OCI-LY7 (cell line): Measurements from ENCODE around the gene SLC2A2. TPM values are rescaled to one million over a fixed set of nuclear protein-coding genes. Genes with fewer than 3 reads are reported as not detected.

Experiments
- BruUV-seq: library from RNA; stranded (reverse); fragments of 400-500 nt; replicated peaks from 2 replicates; lab custom pipeline; 2021; lab: Mats Ljungman, UMichigan
- CTCF ChIA-PET: fragments of 300-600 bp; sonication (Branson Sonifier 250); formaldehyde crosslinking; loops from one replicate; lab custom pipeline; 2022; ENCODE audit warnings: antibody characterized with exemption; ENCODE audit not compliant: unreplicated experiment; lab: Charles Lee
- POLR2A ChIA-PET: fragments of 300-600 bp; sonication (Branson Sonifier 250); formaldehyde crosslinking; loops from one replicate; lab custom pipeline; 2022; ENCODE audit warnings: antibody characterized with exemption; lab: Charles Lee
- DNase-seq: peaks from one replicate; pipeline ENCODE4 v3.0.0-alpha.2; 2015; ENCODE audit warnings: low spot score
- H2AFZ ChIP-seq: fragments of 200-600 bp; sonication (generic), shearing (Covaris generic); 2 replicates; pipeline ENCODE4 v1.6.1; 2014; ENCODE audit warnings: mild to moderate bottlenecking, antibody characterized with exemption, low read length, moderate library complexity
- H3K27ac ChIP-seq: fragments of 200-600 bp; sonication (generic); 2 replicates; pipeline ENCODE4 v1.5.1; 2014; ENCODE audit warnings: mixed run types, low read depth, mild to moderate bottlenecking, moderate library complexity, low read length, inconsistent platforms; ENCODE audit not compliant: poor library complexity, severe bottlenecking
- H3K36me3 ChIP-seq: fragments of 200-600 bp; sonication (generic); 2 replicates; pipeline ENCODE4 v1.6.1; 2014; ENCODE audit warnings: mild to moderate bottlenecking, antibody characterized with exemption, low read length, moderate library complexity, mixed read lengths; ENCODE audit not compliant: insufficient read depth
- H3K4me1 ChIP-seq: fragments of 200-600 bp; sonication (generic); 2 replicates; pipeline ENCODE4 v1.5.1; 2014; ENCODE audit warnings: mild to moderate bottlenecking, low read length; ENCODE audit not compliant: insufficient read depth, poor library complexity, severe bottlenecking
- H3K4me2 ChIP-seq: fragments of 200-600 bp; sonication (generic); 2 replicates; pipeline ENCODE4 v1.6.1; 2014; ENCODE audit warnings: mild to moderate bottlenecking, low read length
- H3K4me3 ChIP-seq: fragments of 200-600 bp; sonication (generic); 2 replicates; pipeline ENCODE4 v1.5.1; 2014; ENCODE audit warnings: mild to moderate bottlenecking, low read depth, low read length; ENCODE audit not compliant: poor library complexity, severe bottlenecking
- H3K79me2 ChIP-seq: fragments of 200-600 bp; sonication (generic); 2 replicates; pipeline ENCODE4 v1.6.1; 2016; ENCODE audit warnings: low read depth, mild to moderate bottlenecking, low read length, moderate library complexity, mixed read lengths; ENCODE audit not compliant: insufficient read depth
- H3K9me2 ChIP-seq: fragments of 200-600 bp; sonication (generic); 2 replicates; pipeline ENCODE4 v1.6.1; 2016; ENCODE audit warnings: mild to moderate bottlenecking, low read length, mixed read lengths; ENCODE audit not compliant: insufficient read depth
- H3K9me3 ChIP-seq: fragments of 200-600 bp; sonication (generic); 2 replicates; pipeline ENCODE4 v1.6.1; 2014; ENCODE audit warnings: mild to moderate bottlenecking, mixed run types, low read length, mixed read lengths
- H4K20me1 ChIP-seq: fragments of 200-600 bp; sonication (generic); 2 replicates; pipeline ENCODE4 v1.6.1; 2014; ENCODE audit warnings: mild to moderate bottlenecking, antibody characterized with exemption, low read length, moderate library complexity, mixed read lengths; ENCODE audit not compliant: insufficient read depth
- CTCF ChIP-seq: fragments of 200-600 bp; sonication (generic); conservative IDR thresholded peaks from 2 replicates; pipeline ENCODE4 v1.5.1; 2014; ENCODE audit warnings: mild to moderate bottlenecking, antibody characterized with exemption, low read length, moderate library complexity, mixed read lengths
- EZH2phosphoT487 ChIP-seq: fragments of 200-600 bp; sonication (generic); IDR thresholded peaks from 2 replicates; pipeline ENCODE4 v1.6.1; 2018; ENCODE audit warnings: low read depth, borderline replicate concordance, mild to moderate bottlenecking, mixed run types, antibody characterized with exemption, low read length, moderate library complexity, mixed read lengths
- intact Hi-C: fragments of 100-400 bp; cut with micrococcal nuclease; formaldehyde crosslinking; loops from one replicate; pipeline ENCODE4 v1.10.0; 2022; ENCODE audit not compliant: unreplicated experiment
- total RNA-seq, 2 experiments: library from RNA; depleted of rRNA in 1 of 2; stranded (reverse); fragments of >200 nt in 1 of 2; shearing (Covaris generic) in 1 of 2; gene quantifications; 2 replicates each; pipeline ENCODE4 v1.2.3, GENCODE V29; 2014 to 2022

The SLC2A2 gene
- total RNA-seq, 2 experiments from 2014 or later: not detected

DNA sequence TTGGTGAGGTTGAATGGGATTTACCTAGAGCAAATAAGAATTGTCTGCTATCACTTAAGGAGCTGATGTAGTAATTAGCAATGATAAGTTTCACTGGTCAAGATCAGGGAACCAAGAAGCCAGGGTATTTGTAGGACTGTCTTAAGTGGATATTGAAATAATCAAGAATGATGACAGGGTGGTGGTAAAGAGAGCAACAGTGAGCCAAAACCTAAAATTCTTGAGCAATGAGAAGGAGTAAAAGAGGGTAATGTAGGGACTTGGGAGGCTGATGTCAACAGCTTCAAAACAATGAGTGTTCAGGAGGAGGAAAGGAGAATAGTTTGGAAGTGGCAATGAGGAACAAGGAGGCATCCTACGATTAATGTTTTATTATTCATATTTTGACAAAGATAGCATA is 31.5 kb upstream of the SLC2A2 start:
- H3K9me2 ChIP-seq: no peaks in the 10 kb centered on the region
- BruUV-seq: no TSS peak
- H3K4me3 ChIP-seq: no peak overlapping the region
- H4K20me1 ChIP-seq: no peaks in the 10 kb centered on the region
- H2AFZ ChIP-seq: no peak overlapping the region
- intact Hi-C loops: no loop called here
- ChIA-PET CTCF (no interaction called here), POLR2A (interaction anchor here (0.6 to 0.7 kb wide), 3 partner anchors 450 to 1564 kb away, joined by 3 read pairs; no protein-coding TSS in a partner anchor)
- no peak overlapping the region for H3K27ac ChIP-seq
- TF ChIP-seq EZH2phosphoT487 (no peak), CTCF (no peak)
- no peak overlapping the region for H3K4me2 ChIP-seq
- H3K9me3 ChIP-seq: no peaks in the 10 kb centered on the region
- H3K79me2 ChIP-seq: no peaks in the 10 kb centered on the region
- DNase-seq: no peak
- no peaks in the 10 kb centered on the region for H3K36me3 ChIP-seq
- no peaks in the 10 kb centered on the region for H3K4me1 ChIP-seq

GRCh38 chr3:171057072-171057471 is 30.6 kb upstream of the SLC2A2 start:
- DNase-seq: no peak
- no peak overlapping the region for H3K4me3 ChIP-seq
- H3K36me3 ChIP-seq: no peaks in the 10 kb centered on the region
- no peak overlapping the region for H3K4me2 ChIP-seq
- H4K20me1 ChIP-seq: no peaks in the 10 kb centered on the region
- no peaks in the 10 kb centered on the region for H3K9me2 ChIP-seq
- H3K9me3 ChIP-seq: no peaks in the 10 kb centered on the region
- no peaks in the 10 kb centered on the region for H3K4me1 ChIP-seq
- H3K27ac ChIP-seq: no peak overlapping the region
- TF ChIP-seq EZH2phosphoT487: no peak
- BruUV-seq: no TSS peak
- H3K79me2 ChIP-seq: no peaks in the 10 kb centered on the region
- CTCF ChIA-PET: no interaction called here
- no peak overlapping the region for H2AFZ ChIP-seq
- intact Hi-C loops: no loop called here
- POLR2A ChIA-PET: interaction anchor here (0.7 kb wide), 1 partner anchor 1565 kb away, joined by 3 read pairs; no protein-coding TSS in a partner anchor

DNA sequence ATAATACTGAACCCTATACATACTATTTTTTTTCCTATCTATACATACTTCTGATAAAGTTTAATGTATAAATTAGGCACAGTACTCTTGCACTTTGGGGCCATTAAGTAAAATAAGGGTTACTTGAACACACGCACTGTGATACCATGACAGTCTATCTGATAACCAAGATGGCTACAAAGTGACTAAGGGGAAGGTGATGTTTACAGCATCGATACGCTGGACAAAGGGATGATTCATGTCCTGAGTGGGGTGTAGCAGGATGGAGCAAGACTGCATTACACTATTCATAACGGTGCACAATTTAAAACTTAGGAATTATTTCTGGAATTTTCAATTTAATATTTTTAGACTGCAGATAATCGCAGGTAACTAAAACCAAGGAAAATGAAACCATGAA is 30.0 kb upstream of the SLC2A2 start:
- H4K20me1 ChIP-seq: no peaks in the 10 kb centered on the region
- CTCF ChIA-PET: no interaction called here

More for the DNA sequence above, 30.0 kb upstream of the SLC2A2 start:
- H3K4me1 ChIP-seq: no peaks in the 10 kb centered on the region
- no peak overlapping the region for H3K27ac ChIP-seq
- TF ChIP-seq EZH2phosphoT487: no peak
- no peak for TF ChIP-seq CTCF
- no peaks in the 10 kb centered on the region for H3K9me2 ChIP-seq
- H3K4me2 ChIP-seq: no peak overlapping the region
- no peak overlapping the region for H3K4me3 ChIP-seq
- H2AFZ ChIP-seq: no peak overlapping the region
- H3K36me3 ChIP-seq: no peaks in the 10 kb centered on the region
- no peaks in the 10 kb centered on the region for H3K79me2 ChIP-seq
- DNase-seq: no peak
- no TSS peak for BruUV-seq
- POLR2A ChIA-PET: no interaction called here
- no peaks in the 10 kb centered on the region for H3K9me3 ChIP-seq
- intact Hi-C loops: no loop called here
